BJ (cell line): ENCODE results near the gene GPC6. TPM values are rescaled to one million over a fixed set of nuclear protein-coding genes. Genes with fewer than 3 reads are reported as not detected.

ENCODE experiments used
- CTCF ChIA-PET: fragments of 350-600 bp; formaldehyde crosslinking; extraction: SDS; loops from one replicate; lab custom pipeline; 2021; ENCODE audit warnings: antibody characterized with exemption, inconsistent platforms; lab: Yijun Ruan, JAX
- POLR2A ChIA-PET: fragments of 300-600 bp; sonication (Branson Sonifier 250); formaldehyde crosslinking; extraction: SDS; loops from one replicate; lab custom pipeline; 2021; ENCODE audit warnings: antibody characterized with exemption; lab: Charles Lee
- DNase-seq: peaks from one replicate; pipeline ENCODE4 v3.0.0-alpha.2; 2011; ENCODE audit warnings: low read depth
- H3K27me3 ChIP-seq: 2 replicates; pipeline ENCODE4 v1.6.0; 2011; ENCODE audit warnings: low read length; ENCODE audit not compliant: control insufficient read depth, insufficient read depth
- H3K36me3 ChIP-seq: 2 replicates; pipeline ENCODE4 v1.5.1; 2011; ENCODE audit warnings: low read length; ENCODE audit not compliant: control insufficient read depth, insufficient read depth
- H3K4me3 ChIP-seq: 2 replicates; pipeline ENCODE4 v1.5.1; 2011; ENCODE audit warnings: low read depth, mild to moderate bottlenecking, control low read depth, low read length
- polyA plus RNA-seq: library from polyadenylated mRNA; depleted of rRNA; stranded (reverse); fragments of >200 nt; gene quantifications from 2 replicates; pipeline ENCODE4 v1.2.3, GENCODE V29; 2011
- TF ChIP-seq, protein P1 (sequence below): IDR thresholded peaks from 2 replicates; pipeline ENCODE4 v1.5.1; 2011; ENCODE audit warnings: low read depth, mild to moderate bottlenecking, control low read depth, inconsistent platforms, low read length, moderate library complexity; ENCODE audit not compliant: insufficient read depth

Gene GPC6
- polyA plus RNA-seq, 1 experiment = 23.0 TPM

DNA sequence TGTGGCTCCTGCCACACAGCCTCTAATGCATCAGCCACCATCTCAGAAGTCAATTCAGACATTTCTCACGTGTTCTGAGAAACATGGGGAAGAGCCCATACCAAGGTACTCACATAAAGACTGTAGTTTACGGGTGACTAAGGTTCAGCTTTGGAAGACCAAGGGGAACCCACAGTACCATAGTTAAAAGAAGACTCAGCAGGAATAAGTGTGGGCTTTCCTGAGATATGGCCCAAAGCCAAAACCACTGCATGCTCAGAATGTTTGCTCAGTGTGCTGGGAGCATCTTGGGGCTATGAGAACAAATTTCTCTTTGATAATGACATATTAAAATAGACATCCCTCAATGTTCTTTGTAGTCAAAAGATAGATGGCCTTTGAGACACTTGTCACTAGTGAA, 969.1 kb downstream of the GPC6 start:
- ChIA-PET CTCF (no interaction called here), POLR2A (no interaction called here)
- Histone ChIP-seq H3K4me3 (no peak overlapping the region), H3K27me3 (no peaks in the 10 kb centered on the region), H3K36me3 (no peaks in the 10 kb centered on the region)
- peak; percentile 47 for DNase-seq
- TF ChIP-seq, protein P1, sequence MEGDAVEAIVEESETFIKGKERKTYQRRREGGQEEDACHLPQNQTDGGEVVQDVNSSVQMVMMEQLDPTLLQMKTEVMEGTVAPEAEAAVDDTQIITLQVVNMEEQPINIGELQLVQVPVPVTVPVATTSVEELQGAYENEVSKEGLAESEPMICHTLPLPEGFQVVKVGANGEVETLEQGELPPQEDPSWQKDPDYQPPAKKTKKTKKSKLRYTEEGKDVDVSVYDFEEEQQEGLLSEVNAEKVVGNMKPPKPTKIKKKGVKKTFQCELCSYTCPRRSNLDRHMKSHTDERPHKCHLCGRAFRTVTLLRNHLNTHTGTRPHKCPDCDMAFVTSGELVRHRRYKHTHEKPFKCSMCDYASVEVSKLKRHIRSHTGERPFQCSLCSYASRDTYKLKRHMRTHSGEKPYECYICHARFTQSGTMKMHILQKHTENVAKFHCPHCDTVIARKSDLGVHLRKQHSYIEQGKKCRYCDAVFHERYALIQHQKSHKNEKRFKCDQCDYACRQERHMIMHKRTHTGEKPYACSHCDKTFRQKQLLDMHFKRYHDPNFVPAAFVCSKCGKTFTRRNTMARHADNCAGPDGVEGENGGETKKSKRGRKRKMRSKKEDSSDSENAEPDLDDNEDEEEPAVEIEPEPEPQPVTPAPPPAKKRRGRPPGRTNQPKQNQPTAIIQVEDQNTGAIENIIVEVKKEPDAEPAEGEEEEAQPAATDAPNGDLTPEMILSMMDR = no peak

DNA sequence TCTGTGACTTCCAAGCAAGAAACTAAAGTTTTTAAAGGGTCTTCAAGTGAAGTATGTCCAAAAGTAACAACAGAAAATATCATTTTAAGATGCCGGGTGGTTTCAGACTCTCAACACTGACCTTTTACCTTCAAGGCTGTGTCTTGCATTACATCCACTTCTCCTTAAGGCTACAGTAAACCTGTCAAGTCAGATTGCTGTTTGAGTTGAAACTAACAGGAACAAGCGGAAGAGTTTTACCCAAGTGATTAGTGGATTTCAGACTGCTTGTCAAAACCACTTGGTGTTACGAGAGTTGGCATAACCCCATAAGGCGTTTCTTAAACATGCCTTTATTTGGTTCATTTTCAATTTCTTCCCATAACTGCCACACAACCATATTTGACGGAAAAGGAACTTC, 969.8 kb downstream of the GPC6 start:
- TF ChIP-seq, protein P1 = no peak
- DNase-seq = no peak
- no peaks in the 10 kb centered on the region for H3K27me3 ChIP-seq
- no peak overlapping the region for H3K4me3 ChIP-seq
- POLR2A ChIA-PET = no interaction called here
- H3K36me3 ChIP-seq = no peaks in the 10 kb centered on the region
- CTCF ChIA-PET = no interaction called here

DNA sequence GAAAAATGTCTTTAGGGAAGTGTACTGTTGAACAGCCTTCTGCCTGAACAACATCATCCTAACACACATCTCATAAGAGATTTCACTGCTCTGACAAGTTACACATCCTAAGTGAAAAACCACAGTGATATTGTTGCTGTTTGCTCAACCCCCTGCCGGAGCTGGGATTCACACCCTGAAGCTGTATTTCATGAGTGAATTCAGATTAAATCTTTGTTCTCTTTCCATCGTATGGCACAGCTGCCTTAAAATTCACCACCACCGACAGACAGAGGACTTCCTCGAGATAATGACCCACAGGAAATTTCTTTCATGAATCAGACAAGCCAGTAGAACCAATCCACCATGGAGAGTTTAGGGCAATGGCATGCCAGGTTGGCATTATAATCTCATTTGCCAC, 972.1 kb downstream of the GPC6 start:
- ChIA-PET POLR2A (no interaction called here), CTCF (interaction anchor here (1.0 to 1.8 kb wide), 2 partner anchors 13 to 163 kb away, joined by 3 to 5 read pairs; no protein-coding TSS in a partner anchor)
- TF ChIP-seq, protein P1 = no peak
- no peaks in the 10 kb centered on the region for H3K27me3 ChIP-seq
- no peak overlapping the region for H3K4me3 ChIP-seq
- no peaks in the 10 kb centered on the region for H3K36me3 ChIP-seq
- no peak for DNase-seq

DNA sequence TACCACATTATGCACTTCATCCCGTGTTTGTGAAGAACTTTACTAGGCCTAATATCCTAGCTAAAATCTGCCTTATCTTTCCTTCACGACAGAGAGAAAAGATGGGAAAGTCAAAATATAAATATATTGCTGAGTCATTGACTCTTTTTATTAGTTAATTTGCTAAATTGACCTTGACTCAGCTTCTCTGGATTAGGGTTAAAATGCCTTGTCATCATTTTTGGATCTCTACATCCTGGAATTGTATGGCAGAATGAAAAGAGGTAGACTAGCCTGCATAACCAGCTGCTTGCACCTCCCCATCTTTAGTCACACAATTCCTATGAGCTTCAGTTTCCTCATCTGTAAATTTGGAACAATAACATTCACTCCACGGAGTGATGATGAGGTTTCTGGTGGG, 972.5 kb downstream of the GPC6 start:
- ChIA-PET CTCF (interaction anchor here (1.0 to 1.8 kb wide), 2 partner anchors 12 to 163 kb away, joined by 3 to 5 read pairs; no protein-coding TSS in a partner anchor), POLR2A (no interaction called here)
- Histone ChIP-seq H3K36me3 (no peaks in the 10 kb centered on the region), H3K4me3 (no peak overlapping the region), H3K27me3 (no peaks in the 10 kb centered on the region)
- TF ChIP-seq, protein P1 = no peak
- DNase-seq = no peak

DNA sequence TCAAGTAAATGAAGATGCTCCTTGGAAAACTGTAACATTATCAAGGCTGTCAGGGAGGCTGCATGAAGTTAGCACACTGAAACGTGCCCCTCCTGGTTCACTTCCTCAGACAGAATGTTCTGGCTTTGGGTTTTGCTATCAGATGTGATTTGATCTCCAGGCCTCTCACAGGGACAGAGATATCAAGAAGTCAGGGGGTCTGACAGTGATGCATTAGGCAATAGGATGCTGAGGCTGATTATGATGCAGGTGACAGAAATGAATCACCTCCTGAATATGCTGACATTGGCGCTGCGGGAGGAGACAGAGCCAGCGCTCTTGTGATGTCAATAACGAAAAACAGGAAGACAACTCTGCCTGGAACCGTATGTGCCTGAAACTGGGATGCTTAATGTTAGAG, 974.4 kb downstream of the GPC6 start:
- TF ChIP-seq, protein P1 = no peak

More for the DNA sequence above, 974.4 kb downstream of the GPC6 start:
- ChIA-PET CTCF (no interaction called here), POLR2A (no interaction called here)
- Histone ChIP-seq H3K36me3 (no peaks in the 10 kb centered on the region), H3K4me3 (no peak overlapping the region), H3K27me3 (no peaks in the 10 kb centered on the region)
- no peak for DNase-seq
